Thoracic aorta (tissue), 2 donors: ENCODE results near the gene TXNDC11. TPM values are rescaled to one million over a fixed set of nuclear protein-coding genes. Genes with fewer than 3 reads are reported as not detected.

Source experiments
- ATAC-seq: fragments of 150-250 bp; one replicate; pipeline ENCODE4 v1.8.0; 2017; ENCODE audit warnings: low read depth; ENCODE audit not compliant: insufficient number of reproducible peaks, low FRiP score
- DNase-seq: peaks from one replicate; pipeline ENCODE4 v3.0.0-alpha.2; 2020; ENCODE audit warnings: low spot score
- H3K27ac ChIP-seq, 2 donors: fragments of 200-600 bp; sonication (generic); 1 replicate in 1 of 2; 2 replicates in 1 of 2; pipeline ENCODE4 v1.5.1; 2016; ENCODE audit warnings: mild to moderate bottlenecking in 2 of 2, moderate library complexity in 2 of 2
- H3K27me3 ChIP-seq: fragments of 200-600 bp; sonication (generic); replicated peaks from 2 replicates; pipeline ENCODE4 v1.6.0; 2016; ENCODE audit warnings: mild to moderate bottlenecking; ENCODE audit not compliant: insufficient read depth
- H3K36me3 ChIP-seq: fragments of 200-600 bp; sonication (generic); one replicate; pipeline ENCODE4 v1.5.1; 2016
- H3K4me1 ChIP-seq, 2 donors: fragments of 200-600 bp; sonication (generic); 1 replicate in 1 of 2; 2 replicates in 1 of 2; pipeline versions ENCODE4 v1.5.1 to v1.6.0; 2016; ENCODE audit warnings: low read depth in 2 of 2, mild to moderate bottlenecking in 1 of 2; ENCODE audit not compliant: control insufficient read depth in 1 of 2
- H3K4me3 ChIP-seq: fragments of 200-600 bp; sonication (generic); 2 replicates; pipeline ENCODE4 v1.5.1; 2016; ENCODE audit warnings: mild to moderate bottlenecking
- H3K9me3 ChIP-seq: fragments of 200-600 bp; sonication (generic); 2 replicates; pipeline ENCODE4 v1.5.1; 2016
- total RNA-seq, 2 donors: library from RNA; depleted of rRNA; stranded (reverse); fragments of >200 nt; gene quantifications; one replicate each; pipeline versions ENCODE4 v1.1.0 to v1.2.3, GENCODE V29; 2016
- TF ChIP-seq, protein P1 (sequence below): fragments of 200-600 bp; sonication (generic); IDR thresholded peaks from one replicate; pipeline ENCODE4 v1.5.1; 2019; ENCODE audit warnings: antibody characterized with exemption

TXNDC11 gene
- total RNA-seq, 2 donors from 2014 or later, result 44.5 to 49.4 TPM

DNA sequence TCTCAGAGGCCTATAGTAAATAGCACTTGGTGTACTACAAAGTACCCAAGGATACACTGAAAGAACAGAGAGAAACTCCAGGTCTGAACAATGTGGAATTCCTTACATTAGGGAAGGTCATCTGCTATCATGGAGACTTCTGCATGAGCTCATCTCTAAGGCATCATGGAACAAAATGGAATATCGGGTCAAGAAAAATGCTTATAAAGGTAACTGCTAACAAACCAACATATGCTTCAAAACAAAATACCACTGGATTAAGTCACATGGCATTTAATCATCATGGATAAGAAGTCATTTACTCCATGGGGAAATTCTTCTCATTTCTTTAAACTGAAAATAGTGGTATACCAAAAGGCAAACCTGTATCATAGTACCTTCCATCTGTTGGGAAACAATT is 34.2 kb downstream of the TXNDC11 start:
- no peak for DNase-seq
- TF ChIP-seq, protein P1, sequence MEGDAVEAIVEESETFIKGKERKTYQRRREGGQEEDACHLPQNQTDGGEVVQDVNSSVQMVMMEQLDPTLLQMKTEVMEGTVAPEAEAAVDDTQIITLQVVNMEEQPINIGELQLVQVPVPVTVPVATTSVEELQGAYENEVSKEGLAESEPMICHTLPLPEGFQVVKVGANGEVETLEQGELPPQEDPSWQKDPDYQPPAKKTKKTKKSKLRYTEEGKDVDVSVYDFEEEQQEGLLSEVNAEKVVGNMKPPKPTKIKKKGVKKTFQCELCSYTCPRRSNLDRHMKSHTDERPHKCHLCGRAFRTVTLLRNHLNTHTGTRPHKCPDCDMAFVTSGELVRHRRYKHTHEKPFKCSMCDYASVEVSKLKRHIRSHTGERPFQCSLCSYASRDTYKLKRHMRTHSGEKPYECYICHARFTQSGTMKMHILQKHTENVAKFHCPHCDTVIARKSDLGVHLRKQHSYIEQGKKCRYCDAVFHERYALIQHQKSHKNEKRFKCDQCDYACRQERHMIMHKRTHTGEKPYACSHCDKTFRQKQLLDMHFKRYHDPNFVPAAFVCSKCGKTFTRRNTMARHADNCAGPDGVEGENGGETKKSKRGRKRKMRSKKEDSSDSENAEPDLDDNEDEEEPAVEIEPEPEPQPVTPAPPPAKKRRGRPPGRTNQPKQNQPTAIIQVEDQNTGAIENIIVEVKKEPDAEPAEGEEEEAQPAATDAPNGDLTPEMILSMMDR, result no peak
- Histone ChIP-seq H3K27me3 (no peaks in the 10 kb centered on the region), H3K9me3 (no peaks in the 10 kb centered on the region), H3K4me1 (peaks cover 2 to 13% of the 10 kb centered on the region in 2 donors), H3K4me3 (no peak overlapping the region), H3K36me3 (peaks cover 11% of the 10 kb centered on the region), H3K27ac (no peak overlapping the region)
- no peak for ATAC-seq

DNA sequence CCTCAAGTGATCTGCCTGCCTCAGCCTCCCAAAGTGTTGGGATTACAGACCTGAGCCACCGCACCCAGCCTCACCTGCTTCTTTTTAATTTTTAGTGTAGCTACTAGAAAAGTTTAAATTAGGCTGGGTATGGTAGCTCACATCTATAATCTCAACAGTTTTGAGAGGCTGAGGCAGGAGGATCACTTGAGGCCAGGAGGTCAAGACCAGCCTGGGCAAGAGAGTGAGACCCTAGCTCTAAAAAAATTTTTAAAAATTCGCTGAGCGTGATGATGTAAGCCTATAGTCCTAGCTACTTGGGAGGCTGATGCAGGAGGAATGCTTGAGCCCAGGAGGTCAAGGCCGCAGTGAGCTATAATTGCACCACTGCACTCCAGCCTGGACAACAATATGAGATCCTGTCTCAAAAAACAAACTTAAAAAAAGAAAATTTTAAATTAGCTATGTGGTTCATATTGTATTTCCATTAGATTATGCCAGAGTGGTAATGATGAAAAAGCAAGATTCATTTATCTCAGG is 34.9 kb downstream of the TXNDC11 start:
- no peak for ATAC-seq
- DNase-seq, result no peak

DNA sequence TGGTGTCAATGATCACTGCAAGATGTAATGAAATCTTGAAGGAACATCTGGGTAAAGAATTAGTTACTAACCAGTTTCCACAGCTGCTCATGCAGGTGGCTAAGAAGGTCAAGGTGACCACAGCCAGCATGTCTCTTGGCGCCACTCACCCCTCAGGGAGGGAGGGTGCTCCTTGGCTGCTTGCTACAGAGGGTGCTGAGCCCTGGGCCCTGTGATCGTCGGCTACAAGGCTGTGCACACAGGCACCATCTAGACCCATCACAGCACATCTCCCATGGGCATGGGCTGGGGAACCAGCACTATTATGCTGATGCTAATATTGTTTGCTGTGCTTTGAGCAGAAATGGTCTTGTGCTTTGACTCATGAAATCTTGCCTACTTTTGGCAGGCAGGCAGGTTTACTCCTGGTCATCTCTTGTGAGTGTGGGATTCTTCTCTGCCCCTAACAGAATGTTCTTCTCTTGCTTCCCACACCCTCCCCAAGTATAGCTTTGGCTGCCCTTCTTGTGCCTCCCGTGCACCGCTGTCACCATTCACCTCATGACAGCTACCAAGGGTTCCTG is 36.4 kb downstream of the TXNDC11 start:
- H3K4me3 ChIP-seq, result no peak overlapping the region
- peaks cover 7% of the 10 kb centered on the region for H3K36me3 ChIP-seq

More for the DNA sequence above, 34.9 kb downstream of the TXNDC11 start:
- Histone ChIP-seq H3K27ac (no peak overlapping the region), H3K4me1 (peaks cover 2 to 13% of the 10 kb centered on the region in 2 donors), H3K4me3 (no peak overlapping the region), H3K9me3 (no peaks in the 10 kb centered on the region), H3K27me3 (no peaks in the 10 kb centered on the region), H3K36me3 (peaks cover 11% of the 10 kb centered on the region)
- TF ChIP-seq, protein P1, result no peak

DNA sequence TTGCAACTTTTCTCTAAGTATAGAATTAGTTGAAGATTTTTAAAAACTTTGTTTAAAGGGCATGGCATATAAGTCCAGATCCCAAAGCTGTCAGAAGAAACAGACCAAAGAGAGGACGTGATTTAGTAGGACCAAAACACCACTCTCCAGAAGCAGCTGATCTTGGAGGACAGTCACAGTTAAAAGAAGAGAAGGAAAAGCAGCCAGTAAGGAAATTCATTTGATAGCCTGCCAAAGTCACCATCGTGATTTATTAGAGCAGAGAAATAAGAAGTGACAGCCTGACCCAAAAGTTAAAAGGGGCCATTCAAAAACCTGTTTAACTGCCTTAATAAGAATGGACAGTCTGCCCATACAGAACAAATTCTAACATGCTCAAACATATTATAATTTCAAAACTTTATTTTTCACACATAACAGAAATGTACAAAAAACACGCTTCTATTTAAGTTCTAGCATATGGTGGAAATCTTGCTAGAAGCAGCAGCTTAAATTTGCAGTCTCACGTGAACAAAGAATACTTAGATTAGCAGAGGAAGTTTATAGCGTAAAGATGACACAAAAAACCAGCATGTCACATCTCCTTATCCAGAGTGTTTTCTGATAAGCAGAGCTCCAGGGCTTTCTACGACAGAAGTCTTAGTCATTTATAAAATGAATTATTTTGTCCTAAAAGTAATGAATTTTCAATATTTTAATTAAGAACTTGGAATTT is 37.2 kb downstream of the TXNDC11 start:
- DNase-seq (no peak), ATAC-seq (no peak)
- H3K27me3 ChIP-seq, result no peaks in the 10 kb centered on the region
- H3K36me3 ChIP-seq, result peaks cover 7% of the 10 kb centered on the region
- no peaks in the 10 kb centered on the region for H3K9me3 ChIP-seq
- H3K27ac ChIP-seq, result no peak overlapping the region
- peaks cover 2 to 13% of the 10 kb centered on the region in 2 donors for H3K4me1 ChIP-seq
- H3K4me3 ChIP-seq, result no peak overlapping the region
- TF ChIP-seq, protein P1, result no peak

More for the DNA sequence above, 36.4 kb downstream of the TXNDC11 start:
- no peak for ATAC-seq
- Histone ChIP-seq H3K27me3 (no peaks in the 10 kb centered on the region), H3K9me3 (no peaks in the 10 kb centered on the region), H3K27ac (no peak overlapping the region), H3K4me1 (peaks cover 2 to 13% of the 10 kb centered on the region in 2 donors)
- TF ChIP-seq, protein P1, result no peak
- no peak for DNase-seq

DNA sequence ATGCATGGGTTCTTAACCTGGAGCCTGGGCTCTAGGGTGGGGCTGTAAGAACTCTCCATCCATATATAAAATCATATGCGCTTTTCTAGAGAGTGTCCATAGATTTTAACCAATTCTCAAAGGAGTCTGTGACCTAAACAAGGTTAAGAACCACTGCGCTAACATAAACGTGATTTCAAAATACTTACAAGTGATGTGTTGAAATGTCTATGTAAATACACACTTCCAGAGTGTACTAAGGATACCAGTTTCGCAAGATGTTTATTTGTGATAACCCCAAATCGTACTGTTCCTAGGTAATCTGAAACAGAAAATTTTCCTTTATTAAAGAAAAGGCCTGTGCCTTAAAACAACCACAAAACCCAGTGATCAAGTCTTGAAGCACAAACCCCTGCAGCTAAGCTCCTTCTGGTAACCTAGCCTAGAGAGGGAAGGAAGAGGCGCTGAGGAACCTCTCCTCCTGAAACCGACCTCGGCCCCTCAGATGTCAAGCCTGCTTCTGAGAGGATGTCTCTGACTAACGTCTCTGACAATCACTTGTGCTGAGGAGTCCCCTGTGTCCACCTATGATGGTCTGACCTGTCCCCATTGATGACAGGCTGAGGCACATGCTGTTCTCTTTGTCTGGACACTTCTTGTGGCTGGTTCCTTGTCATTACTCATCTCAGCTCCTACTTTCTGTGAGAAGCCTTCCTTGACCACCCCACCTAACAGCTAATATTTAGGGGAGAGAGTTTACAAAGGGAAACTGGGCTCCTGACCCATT is 42.2 kb downstream of the TXNDC11 start:
- no peak overlapping the region for H3K27ac ChIP-seq
- peaks cover 21% of the 10 kb centered on the region for H3K36me3 ChIP-seq
- H3K4me1 ChIP-seq, result peaks cover 0 to 4% of the 10 kb centered on the region in 2 donors
- H3K9me3 ChIP-seq, result no peaks in the 10 kb centered on the region
- TF ChIP-seq, protein P1, result no peak
- no peak for ATAC-seq
- H3K27me3 ChIP-seq, result no peaks in the 10 kb centered on the region
- no peak for DNase-seq
- H3K4me3 ChIP-seq, result no peak overlapping the region
